GM23248 (cell line): ENCODE measurements around the gene C2CD2. TPM values are rescaled to one million over a fixed set of nuclear protein-coding genes. Genes with fewer than 3 reads are reported as not detected.

Source experiments
- DNase-seq: peaks from one replicate; pipeline ENCODE4 v3.0.0-alpha.2; 2015
- H2AFZ ChIP-seq: fragments of 200-600 bp; sonication (generic); 2 replicates; pipeline ENCODE4 v1.6.1; 2016; ENCODE audit warnings: antibody characterized with exemption
- H3F3A ChIP-seq: fragments of 200-600 bp; sonication (generic); 2 replicates; pipeline ENCODE4 v1.6.1; 2016; ENCODE audit warnings: mild to moderate bottlenecking, antibody characterized with exemption, mixed run types; ENCODE audit not compliant: insufficient read depth
- H3K27ac ChIP-seq: fragments of 200-600 bp; sonication (generic); 2 replicates; pipeline ENCODE4 v1.5.1; 2016; ENCODE audit warnings: mild to moderate bottlenecking
- H3K27me3 ChIP-seq: fragments of 200-600 bp; sonication (generic); replicated peaks from 2 replicates; pipeline ENCODE4 v1.6.1; 2016; ENCODE audit warnings: mild to moderate bottlenecking; ENCODE audit not compliant: insufficient read depth
- H3K36me3 ChIP-seq: fragments of 200-600 bp; sonication (generic); 2 replicates; pipeline ENCODE4 v1.6.1; 2016; ENCODE audit warnings: low read depth, mild to moderate bottlenecking
- H3K4me1 ChIP-seq: fragments of 200-600 bp; sonication (generic); 2 replicates; pipeline ENCODE4 v1.6.1; 2016; ENCODE audit warnings: mild to moderate bottlenecking; ENCODE audit not compliant: insufficient read depth
- H3K4me2 ChIP-seq: fragments of 200-600 bp; sonication (generic); one replicate; pipeline ENCODE4 v1.6.1; 2016; ENCODE audit warnings: mild to moderate bottlenecking; ENCODE audit not compliant: unreplicated experiment
- H3K4me3 ChIP-seq: fragments of 200-600 bp; sonication (generic); 2 replicates; pipeline ENCODE4 v1.5.1; 2016; ENCODE audit warnings: mild to moderate bottlenecking
- H3K79me2 ChIP-seq: fragments of 200-600 bp; sonication (generic); 2 replicates; pipeline ENCODE4 v1.6.1; 2016; ENCODE audit warnings: mild to moderate bottlenecking; ENCODE audit not compliant: insufficient read depth
- H3K9ac ChIP-seq: fragments of 200-600 bp; sonication (generic); 2 replicates; pipeline ENCODE4 v1.6.1; 2016; ENCODE audit warnings: mild to moderate bottlenecking
- H3K9me2 ChIP-seq: fragments of 200-600 bp; sonication (generic); 2 replicates; pipeline ENCODE4 v1.6.1; 2016; ENCODE audit warnings: mixed run types, mild to moderate bottlenecking, moderate library complexity; ENCODE audit not compliant: insufficient read depth
- H3K9me3 ChIP-seq: fragments of 200-600 bp; sonication (generic); one replicate; pipeline ENCODE4 v1.6.1; 2017; ENCODE audit warnings: low read depth
- H4K20me1 ChIP-seq: fragments of 200-600 bp; sonication (generic); 2 replicates; pipeline ENCODE4 v1.6.0; 2016; ENCODE audit not compliant: insufficient read depth
- EZH2 ChIP-seq: fragments of 200-600 bp; sonication (generic); IDR thresholded peaks from 2 replicates; pipeline ENCODE4 v1.6.1; 2018; ENCODE audit warnings: antibody characterized with exemption, mild to moderate bottlenecking; ENCODE audit not compliant: insufficient read depth, poor library complexity, severe bottlenecking
- EZH2phosphoT487 ChIP-seq: fragments of 200-600 bp; sonication (generic); IDR thresholded peaks from 2 replicates; pipeline ENCODE4 v1.6.1; 2018; ENCODE audit warnings: antibody characterized with exemption, moderate library complexity, mild to moderate bottlenecking, low read depth; ENCODE audit not compliant: insufficient read depth
- WGBS, 2 experiments: methylation state at CpG; one replicate each; pipeline ENCODE4 v1.1.6; 2015 to 2017; ENCODE audit warnings: low lambda C conversion rate in 2 of 2, low coverage in 1 of 2; ENCODE audit errors: missing lambda C conversion rate in 2 of 2; 5-methylcytosine and 5-hydroxymethylcytosine counted together
- in situ Hi-C: fragments of 300-500 bp; cut with MboI; formaldehyde crosslinking; loops from 2 replicates; pipeline ENCODE4 v1.15.0; 2020
- polyA plus RNA-seq: library from polyadenylated mRNA; unstranded; fragments of >200 nt; fragmentation: Nextera tagmentation; extraction: Ambion mirVana; gene quantifications from 2 replicates; pipeline ENCODE4 v1.2.1, GENCODE V29; 2016
- total RNA-seq: library from RNA; depleted of rRNA; stranded (reverse); fragments of >200 nt; shearing (Covaris generic); gene quantifications from 2 replicates; pipeline ENCODE4 v1.2.3, GENCODE V29; 2014

Gene C2CD2
- total and polyA plus RNA-seq, 2 experiments from 2014 or later = 7.6 to 12.2 TPM

DNA sequence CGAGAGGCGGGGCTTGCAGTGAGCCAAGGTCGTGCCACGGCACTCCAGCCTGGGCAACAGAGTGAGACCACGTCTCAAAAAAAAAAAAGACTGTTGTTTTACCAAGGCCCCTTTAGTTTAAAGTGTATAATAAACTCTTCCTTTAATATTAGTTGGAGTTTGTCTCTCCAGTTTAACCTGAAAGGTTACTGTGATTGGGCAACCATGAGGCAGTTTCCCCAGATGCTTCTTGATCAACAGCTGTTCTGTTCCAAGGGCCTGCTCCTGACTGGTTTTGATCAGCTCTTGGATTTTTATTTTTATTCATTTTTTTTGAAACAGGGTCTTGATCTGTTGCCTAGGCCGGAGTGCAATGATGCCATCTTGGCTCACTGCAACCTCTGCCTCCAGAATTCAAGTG lies 18.1 kb upstream of the C2CD2 start:
- Histone ChIP-seq H3K4me3 (no peak overlapping the region), H3F3A (no peaks in the 10 kb centered on the region), H3K4me2 (no peak overlapping the region), H3K9me3 (no peaks in the 10 kb centered on the region), H3K79me2 (no peaks in the 10 kb centered on the region), H3K9ac (no peak overlapping the region), H3K27ac (no peak overlapping the region), H2AFZ (no peak overlapping the region), H3K27me3 (no peaks in the 10 kb centered on the region), H3K4me1 (no peaks in the 10 kb centered on the region), H3K36me3 (no peaks in the 10 kb centered on the region), H3K9me2 (no peaks in the 10 kb centered on the region), H4K20me1 (no peaks in the 10 kb centered on the region)
- in situ Hi-C loops = no loop called here
- no peak for TF ChIP-seq EZH2phosphoT487
- WGBS, 2 experiments = 81% methylated on average over 6 of the region's 6 CpGs
- no peak for DNase-seq

DNA sequence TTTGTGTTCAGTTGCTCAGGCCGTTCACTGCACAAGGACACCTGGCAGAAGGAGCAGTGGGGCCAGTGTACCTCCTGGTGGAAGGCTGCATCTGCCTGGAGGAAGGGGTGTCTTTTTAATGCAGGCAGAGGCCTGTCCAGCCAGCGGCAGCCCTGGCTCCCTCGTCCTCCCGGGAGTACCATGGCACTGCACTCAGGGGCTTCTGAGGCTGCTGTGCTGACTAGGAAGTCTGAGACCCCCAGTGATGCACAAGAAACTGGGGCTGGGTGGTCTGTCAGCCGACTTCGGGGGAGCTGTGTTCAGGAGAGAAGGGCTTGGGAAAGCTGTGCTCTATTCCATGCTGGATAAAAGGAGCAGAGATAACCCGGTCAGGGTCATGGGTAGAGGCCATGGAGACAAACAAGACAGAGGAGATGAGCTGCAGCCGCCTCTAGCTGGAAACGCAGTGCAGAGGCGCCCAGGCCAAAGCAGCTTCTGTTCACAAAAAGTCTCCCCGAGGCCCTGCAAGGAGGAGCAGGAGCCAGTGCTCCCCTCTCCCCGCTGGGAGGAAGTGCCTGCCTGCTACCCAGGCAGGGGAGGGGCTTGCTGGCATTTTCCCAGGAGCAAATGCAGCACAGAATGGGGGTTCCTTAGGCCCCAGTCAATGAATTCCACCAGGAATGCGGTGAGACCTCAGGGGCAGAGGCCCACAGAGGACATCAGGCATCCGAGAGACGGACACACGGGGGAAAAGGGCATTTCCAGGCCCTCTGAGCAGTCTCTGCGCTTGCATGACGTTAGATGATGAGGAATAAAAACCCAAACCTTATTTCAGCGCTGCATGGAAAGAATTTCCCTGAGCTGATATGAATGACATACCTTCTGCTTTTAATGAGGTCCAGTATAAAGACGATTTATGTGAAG lies 17.2 kb upstream of the C2CD2 start:
- no peak for DNase-seq
- H3K4me1 ChIP-seq = no peaks in the 10 kb centered on the region
- H3K36me3 ChIP-seq = no peaks in the 10 kb centered on the region
- H3K9ac ChIP-seq = no peak overlapping the region
- H3K79me2 ChIP-seq = no peaks in the 10 kb centered on the region
- H3K4me3 ChIP-seq = no peak overlapping the region
- H3K27me3 ChIP-seq = no peaks in the 10 kb centered on the region
- no peaks in the 10 kb centered on the region for H4K20me1 ChIP-seq
- in situ Hi-C loops = no loop called here
- H3F3A ChIP-seq = no peaks in the 10 kb centered on the region
- H3K27ac ChIP-seq = no peak overlapping the region
- H3K4me2 ChIP-seq = no peak overlapping the region
- WGBS, 2 experiments = 81 to 85% methylated on average over 20 of the region's 20 CpGs
- TF ChIP-seq EZH2 (no peak), EZH2phosphoT487 (no peak)
- H3K9me2 ChIP-seq = no peaks in the 10 kb centered on the region
- no peaks in the 10 kb centered on the region for H3K9me3 ChIP-seq
- no peak overlapping the region for H2AFZ ChIP-seq

DNA sequence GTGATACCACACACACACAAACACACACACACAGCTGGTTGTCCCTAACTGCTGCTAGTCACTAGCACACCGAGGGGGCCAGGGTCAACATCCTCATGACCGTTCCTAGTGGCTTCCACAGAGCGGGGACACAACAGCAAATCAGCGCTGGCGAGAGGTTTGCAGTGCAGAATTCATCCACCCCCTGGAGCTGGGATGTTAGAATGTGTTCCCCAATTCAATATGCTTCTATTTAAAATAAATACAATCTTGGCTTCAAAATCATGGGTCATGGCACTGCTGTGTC lies 16.2 kb upstream of the C2CD2 start:
- H4K20me1 ChIP-seq = no peaks in the 10 kb centered on the region
- H3K79me2 ChIP-seq = no peaks in the 10 kb centered on the region
- H3F3A ChIP-seq = no peaks in the 10 kb centered on the region
- no peak for DNase-seq
- WGBS, 2 experiments = 79 to 85% methylated on average over 5 of the region's 5 CpGs
- H3K4me3 ChIP-seq = no peak overlapping the region
- no peak overlapping the region for H3K4me2 ChIP-seq
- H3K36me3 ChIP-seq = no peaks in the 10 kb centered on the region
- H3K27me3 ChIP-seq = no peaks in the 10 kb centered on the region
- H3K4me1 ChIP-seq = no peaks in the 10 kb centered on the region
- H3K9me2 ChIP-seq = no peaks in the 10 kb centered on the region
- in situ Hi-C loops = no loop called here
- no peaks in the 10 kb centered on the region for H3K9me3 ChIP-seq
- no peak for TF ChIP-seq EZH2
- no peak for TF ChIP-seq EZH2phosphoT487
- no peak overlapping the region for H3K9ac ChIP-seq
- no peak overlapping the region for H2AFZ ChIP-seq
- H3K27ac ChIP-seq = no peak overlapping the region

DNA sequence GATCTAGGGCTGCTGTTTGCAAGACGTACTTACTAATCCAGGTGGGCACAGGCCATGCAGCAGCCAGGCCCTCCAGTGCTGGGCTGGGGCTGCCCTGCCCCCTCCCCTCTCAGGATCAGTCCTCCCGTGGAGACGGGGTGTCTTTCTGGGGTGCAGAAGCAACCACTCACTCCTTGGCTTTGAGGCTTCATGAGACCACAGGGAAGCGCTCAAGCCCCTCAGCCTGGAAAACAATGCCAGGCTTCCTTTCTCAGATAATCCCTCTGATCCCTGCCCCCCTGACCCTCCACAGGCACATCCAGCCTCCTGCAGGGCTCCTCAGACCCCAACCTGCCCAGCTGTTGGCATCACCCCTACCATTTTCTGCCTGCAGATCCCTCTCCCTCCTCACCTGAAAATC lies 13.9 kb upstream of the C2CD2 start:
- Histone ChIP-seq H3K36me3 (no peaks in the 10 kb centered on the region), H3K9me3 (no peaks in the 10 kb centered on the region), H3K9ac (no peak overlapping the region), H2AFZ (no peak overlapping the region), H3K9me2 (no peaks in the 10 kb centered on the region), H3K27me3 (no peaks in the 10 kb centered on the region), H3K27ac (no peak overlapping the region), H3K79me2 (no peaks in the 10 kb centered on the region), H3F3A (no peaks in the 10 kb centered on the region), H3K4me3 (no peak overlapping the region), H3K4me2 (no peak overlapping the region), H3K4me1 (no peaks in the 10 kb centered on the region), H4K20me1 (no peaks in the 10 kb centered on the region)
- no peak for DNase-seq
- TF ChIP-seq EZH2phosphoT487 (no peak), EZH2 (no peak)
- 70 to 78% methylated on average over 4 of the region's 4 CpGs for WGBS, 2 experiments
- in situ Hi-C loops = no loop called here
